Measurements from ENCODE around the gene CCDC80. TPM values are rescaled to one million over a fixed set of nuclear protein-coding genes. Genes with fewer than 3 reads are reported as not detected.

The CCDC80 gene
- polyA plus RNA-seq, 3 donors = 0.05 TPM; not detected in 2

DNA sequence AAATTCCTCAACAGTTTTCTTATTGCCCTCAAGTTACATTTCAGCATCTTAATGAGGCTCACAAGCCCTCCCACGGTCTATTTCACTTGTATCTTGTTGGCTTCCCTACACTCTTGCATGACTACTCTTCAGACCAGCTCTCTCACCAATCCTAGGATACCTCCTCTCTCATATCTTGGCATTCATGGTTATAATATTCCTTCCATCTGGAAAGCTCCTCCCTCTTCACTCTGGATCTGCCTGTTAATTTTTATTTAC lies 8.5 kb upstream of the CCDC80 start:
- H3K36me3 Mint-ChIP-seq = no peaks in the 10 kb centered on the region
- Histone ChIP-seq H3K4me1 (ENCODE audit: control insufficient read depth in 1 of 2, insufficient read depth in 2 of 2, low read length in 2 of 2) (peaks cover 0 to 8% of the 10 kb centered on the region in 2 donors), H3K79me2 (ENCODE audit: insufficient read depth, low read length) (no peaks in the 10 kb centered on the region), H4K20me1 (ENCODE audit: insufficient read depth, low read length) (no peaks in the 10 kb centered on the region), H3K27ac (ENCODE audit: low read depth in 1 of 2, low read length in 2 of 2) (no peak overlapping the region), H3K27me3 (ENCODE audit: control insufficient read depth in 2 of 2, insufficient read depth in 2 of 2, low read length in 2 of 2) (no peaks in the 10 kb centered on the region), H2AFZ (ENCODE audit: insufficient read depth, low read depth, low read length, poor library complexity, severe bottlenecking) (no peak overlapping the region), H3K9ac (ENCODE audit: insufficient read depth, low read length, poor library complexity, severe bottlenecking) (no peak overlapping the region), H3K36me3 (replicated peaks in 1 of 2; ENCODE audit: control insufficient read depth in 1 of 2, insufficient read depth in 2 of 2, low read length in 2 of 2) (no peaks in the 10 kb centered on the region), H3K4me2 (replicated peaks; ENCODE audit: extremely low read depth, low read length, poor library complexity, severe bottlenecking) (no peak overlapping the region), H3K4me3 (replicated peaks in 1 of 3; ENCODE audit: low read depth in 2 of 3, low read length in 3 of 3) (no peak overlapping the region), H3K9me3 (replicated peaks in 1 of 2; ENCODE audit: control insufficient read depth in 1 of 2, insufficient read depth in 1 of 2, low read length in 2 of 2) (no peaks in the 10 kb centered on the region)
- peaks cover 7% of the 10 kb centered on the region for H3K4me1 Mint-ChIP-seq
- no peak overlapping the region for H3K27ac Mint-ChIP-seq
- TF ChIP-seq, protein P1, sequence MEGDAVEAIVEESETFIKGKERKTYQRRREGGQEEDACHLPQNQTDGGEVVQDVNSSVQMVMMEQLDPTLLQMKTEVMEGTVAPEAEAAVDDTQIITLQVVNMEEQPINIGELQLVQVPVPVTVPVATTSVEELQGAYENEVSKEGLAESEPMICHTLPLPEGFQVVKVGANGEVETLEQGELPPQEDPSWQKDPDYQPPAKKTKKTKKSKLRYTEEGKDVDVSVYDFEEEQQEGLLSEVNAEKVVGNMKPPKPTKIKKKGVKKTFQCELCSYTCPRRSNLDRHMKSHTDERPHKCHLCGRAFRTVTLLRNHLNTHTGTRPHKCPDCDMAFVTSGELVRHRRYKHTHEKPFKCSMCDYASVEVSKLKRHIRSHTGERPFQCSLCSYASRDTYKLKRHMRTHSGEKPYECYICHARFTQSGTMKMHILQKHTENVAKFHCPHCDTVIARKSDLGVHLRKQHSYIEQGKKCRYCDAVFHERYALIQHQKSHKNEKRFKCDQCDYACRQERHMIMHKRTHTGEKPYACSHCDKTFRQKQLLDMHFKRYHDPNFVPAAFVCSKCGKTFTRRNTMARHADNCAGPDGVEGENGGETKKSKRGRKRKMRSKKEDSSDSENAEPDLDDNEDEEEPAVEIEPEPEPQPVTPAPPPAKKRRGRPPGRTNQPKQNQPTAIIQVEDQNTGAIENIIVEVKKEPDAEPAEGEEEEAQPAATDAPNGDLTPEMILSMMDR (IDR thresholded peaks at IDR 0.05) = no peak
- no peak overlapping the region for H3K4me3 Mint-ChIP-seq
- H3K27me3 Mint-ChIP-seq (ENCODE audit: low read depth in 3 of 3) = peaks cover 0 to 5% (median 0%) of the 10 kb centered on the region in 3 donors
- DNase-seq = no peak
- no peaks in the 10 kb centered on the region for H3K9me3 Mint-ChIP-seq
- WGBS (ENCODE audit: insufficient coverage) = 100% methylated on average over 1 of the region's 1 CpG
- intact Hi-C loops (cut with micrococcal nuclease) = loop anchor here in 1 of 2 donors (10.0 kb wide), 1 partner anchor 135 kb away; no protein-coding TSS in a partner anchor

DNA sequence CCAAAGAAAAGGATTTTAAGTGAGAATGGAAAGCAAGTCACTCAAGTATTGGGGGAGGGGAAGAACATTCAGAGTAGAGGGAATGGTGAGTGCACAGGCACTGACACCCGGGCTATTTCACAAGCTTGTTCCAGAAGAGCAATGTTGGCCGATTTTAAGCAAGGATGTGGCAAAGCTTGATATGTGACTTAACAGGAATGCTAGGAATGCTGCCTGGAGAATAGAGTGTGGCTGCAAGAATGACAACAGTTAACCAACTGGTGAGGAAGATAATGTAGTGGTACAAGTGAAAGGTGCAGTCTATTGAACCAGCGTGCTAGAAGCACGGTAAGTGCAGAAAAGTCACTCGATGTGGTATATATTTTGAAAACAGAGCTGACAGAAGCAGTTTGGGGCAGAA lies 6.2 kb upstream of the CCDC80 start:
- Histone ChIP-seq H3K79me2 (ENCODE audit: insufficient read depth, low read length) (no peaks in the 10 kb centered on the region), H3K4me1 (ENCODE audit: control insufficient read depth in 1 of 2, insufficient read depth in 2 of 2, low read length in 2 of 2) (peaks cover 4 to 15% of the 10 kb centered on the region in 2 donors), H3K9ac (ENCODE audit: insufficient read depth, low read length, poor library complexity, severe bottlenecking) (no peak overlapping the region), H2AFZ (ENCODE audit: insufficient read depth, low read depth, low read length, poor library complexity, severe bottlenecking) (no peak overlapping the region), H3K36me3 (replicated peaks in 1 of 2; ENCODE audit: control insufficient read depth in 1 of 2, insufficient read depth in 2 of 2, low read length in 2 of 2) (no peaks in the 10 kb centered on the region), H3K27me3 (ENCODE audit: control insufficient read depth in 2 of 2, insufficient read depth in 2 of 2, low read length in 2 of 2) (no peaks in the 10 kb centered on the region), H3K4me3 (replicated peaks in 1 of 3; ENCODE audit: low read depth in 2 of 3, low read length in 3 of 3) (no peak overlapping the region), H3K27ac (ENCODE audit: low read depth in 1 of 2, low read length in 2 of 2) (no peak overlapping the region), H4K20me1 (ENCODE audit: insufficient read depth, low read length) (no peaks in the 10 kb centered on the region), H3K4me2 (replicated peaks; ENCODE audit: extremely low read depth, low read length, poor library complexity, severe bottlenecking) (no peak overlapping the region), H3K9me3 (replicated peaks in 1 of 2; ENCODE audit: control insufficient read depth in 1 of 2, insufficient read depth in 1 of 2, low read length in 2 of 2) (no peaks in the 10 kb centered on the region)
- TF ChIP-seq, protein P1 (IDR thresholded peaks at IDR 0.05) = no peak
- H3K27ac Mint-ChIP-seq = no peak overlapping the region
- no peak for DNase-seq
- intact Hi-C loops (cut with micrococcal nuclease) = loop anchor here in 1 of 2 donors (10.0 kb wide), 1 partner anchor 138 kb away; no protein-coding TSS in a partner anchor
- peaks cover 0 to 5% (median 3%) of the 10 kb centered on the region in 3 donors for H3K27me3 Mint-ChIP-seq (ENCODE audit: low read depth in 3 of 3)
- no peak overlapping the region for H3K4me3 Mint-ChIP-seq
- 95% methylated on average over 4 of the region's 5 CpGs for WGBS (ENCODE audit: insufficient coverage)
- no peaks in the 10 kb centered on the region for H3K36me3 Mint-ChIP-seq
- no peaks in the 10 kb centered on the region for H3K9me3 Mint-ChIP-seq
- H3K4me1 Mint-ChIP-seq = peaks cover 17% of the 10 kb centered on the region
